HL-60 (cell line): ENCODE data around the gene ARHGAP25.
A peak's percentile ranks its signal among the peaks of the same experiment; 100 is the strongest.

ENCODE experiments used
- DNase-seq, 2 experiments: peaks; one replicate each; pipeline ENCODE4 v3.0.0-alpha.2; 2010 to 2020; ENCODE audit warnings: low read depth in 1 of 2, low spot score in 1 of 2
- H3K27ac ChIP-seq: fragments of 250-450 bp; sonication (Bioruptor Pico); replicated peaks from 2 replicates; pipeline ENCODE4 v1.5.1; 2020; ENCODE audit warnings: mild to moderate bottlenecking, moderate library complexity
- H3K27me3 ChIP-seq: fragments of 250-450 bp; sonication (Bioruptor Pico); 2 replicates; pipeline ENCODE4 v1.5.1; 2021; ENCODE audit warnings: mild to moderate bottlenecking, moderate library complexity; ENCODE audit not compliant: insufficient read depth, poor library complexity, severe bottlenecking
- H3K4me3 ChIP-seq: replicated peaks from 2 replicates; pipeline ENCODE4 v1.5.1; 2011; ENCODE audit warnings: mild to moderate bottlenecking, control low read depth, low read length; ENCODE audit not compliant: insufficient read depth
- CTCF ChIP-seq: IDR thresholded peaks from one replicate; pipeline ENCODE4 v1.5.1; 2011; ENCODE audit warnings: low read length, control low read depth, inconsistent platforms; ENCODE audit not compliant: insufficient read depth
- GABPA ChIP-seq: IDR thresholded peaks from 2 replicates; pipeline ENCODE4 v1.6.1; 2012; ENCODE audit warnings: low read depth
- POLR2AphosphoS5 ChIP-seq: IDR thresholded peaks from 2 replicates; pipeline ENCODE4 v1.6.1; 2012; ENCODE audit warnings: low read depth
- REST ChIP-seq: IDR thresholded peaks from 2 replicates; pipeline ENCODE4 v1.6.1; 2012; ENCODE audit warnings: low read depth; ENCODE audit not compliant: insufficient replicate concordance
- SPI1 ChIP-seq: IDR thresholded peaks from 2 replicates; pipeline ENCODE4 v1.6.1; 2012; ENCODE audit warnings: low read depth, mild to moderate bottlenecking, borderline replicate concordance

Gene ARHGAP25

GRCh38 chr2:68767031-68767961, 32.7 kb downstream of the ARHGAP25 start:
- TF ChIP-seq POLR2AphosphoS5 (no peak), SPI1 (no peak), GABPA (no peak), REST (no peak), CTCF (no peak)
- H3K27ac ChIP-seq, result peak overlapping the region; percentile 87
- H3K27me3 ChIP-seq, result no peaks in the 10 kb centered on the region
- DNase-seq, result no peak
- no peak overlapping the region for H3K4me3 ChIP-seq

- Histone ChIP-seq H3K27me3 (no peaks in the 10 kb centered on the region), H3K27ac (peak overlapping the region; percentile 87), H3K4me3 (no peak overlapping the region)
- DNase-seq, result no peak
- TF ChIP-seq GABPA, result no peak
- no peak for TF ChIP-seq POLR2AphosphoS5
- no peak for TF ChIP-seq SPI1
- no peak for TF ChIP-seq REST
- TF ChIP-seq CTCF, result no peak
These were observed 33.4 kb downstream of the ARHGAP25 start for GRCh38 chr2:68767996-68768395.

GRCh38 chr2:68768461-68768860, 33.9 kb downstream of the ARHGAP25 start:
- peak overlapping the region; percentile 87 for H3K27ac ChIP-seq
- no peak for DNase-seq
- no peak overlapping the region for H3K4me3 ChIP-seq
- no peak for TF ChIP-seq POLR2AphosphoS5
- TF ChIP-seq SPI1, result no peak
- no peak for TF ChIP-seq CTCF
- no peak for TF ChIP-seq GABPA
- no peak for TF ChIP-seq REST
- no peaks in the 10 kb centered on the region for H3K27me3 ChIP-seq
